HepG2 (cell line): ENCODE results near the gene DND1. TPM values are rescaled to one million over a fixed set of nuclear protein-coding genes. Genes with fewer than 3 reads are reported as not detected.

ENCODE experiments used
- ETV5 ChIP-seq: IDR thresholded peaks from 2 replicates; pipeline ENCODE4 v1.6.1; 2018; ENCODE audit warnings: missing biosample characterization, missing genetic modification reagents, inconsistent platforms, borderline replicate concordance
- HNRNPH1 ChIP-seq: fragments of 200-400 bp; formaldehyde crosslinking; optimal IDR thresholded peaks from 2 replicates; pipeline ENCODE3; 2017; ENCODE audit warnings: mild to moderate bottlenecking, low read depth, low read length
- HNRNPK ChIP-seq: fragments of 200-400 bp; formaldehyde crosslinking; IDR thresholded peaks from 2 replicates; pipeline ENCODE4 v1.6.1; 2018; ENCODE audit warnings: low read length, low read depth, moderate library complexity, mild to moderate bottlenecking; ENCODE audit not compliant: poor library complexity, severe bottlenecking
- JARID2 ChIP-seq: sonication (generic); formaldehyde crosslinking; IDR thresholded peaks from 2 replicates; pipeline ENCODE4 v1.8.1; 2023; ENCODE audit warnings: missing genetic modification reagents, inconsistent platforms; ENCODE audit not compliant: insufficient replicate concordance
- KDM5B ChIP-seq: sonication (generic); formaldehyde crosslinking; IDR thresholded peaks from 2 replicates; pipeline ENCODE4 v1.4.0; 2020; ENCODE audit warnings: missing genetic modification reagents, mild to moderate bottlenecking, borderline replicate concordance
- MAFK ChIP-seq, 2 experiments: IDR thresholded peaks in 1 of 2; conservative IDR thresholded peaks in 1 of 2; 2 replicates each; pipeline ENCODE4 v1.6.1; 2011; ENCODE audit warnings: improper control_type of control experiment in 2 of 2, low read length in 2 of 2
- MLXIP ChIP-seq: sonication (generic); formaldehyde crosslinking; IDR thresholded peaks from 2 replicates; pipeline ENCODE4 v1.9.0; 2021; ENCODE audit warnings: missing genetic modification reagents, borderline replicate concordance
- NFYC ChIP-seq: IDR thresholded peaks from 2 replicates; pipeline ENCODE4 v1.6.1; 2016; ENCODE audit warnings: missing genetic modification reagents, missing compliant biosample characterization
- PAX8 ChIP-seq: sonication (generic); formaldehyde crosslinking; IDR thresholded peaks from 2 replicates; pipeline ENCODE4 v1.8.0; 2022; ENCODE audit warnings: mild to moderate bottlenecking, missing genetic modification reagents, borderline replicate concordance
- PPARG ChIP-seq: conservative IDR thresholded peaks from 2 replicates; pipeline ENCODE4 v1.6.1; 2016; ENCODE audit warnings: missing biosample characterization, missing genetic modification reagents
- RNF2 ChIP-seq: fragments of 450-650 bp; conservative IDR thresholded peaks from 2 replicates; pipeline ENCODE4 v1.6.1; 2016; ENCODE audit warnings: low read depth
- TFDP2 ChIP-seq: sonication (generic); formaldehyde crosslinking; IDR thresholded peaks from 2 replicates; pipeline ENCODE4 v1.4.0; 2020; ENCODE audit warnings: missing genetic modification reagents
- ZFP62 ChIP-seq: sonication (generic); formaldehyde crosslinking; IDR thresholded peaks from 2 replicates; pipeline ENCODE4 v1.4.0; 2020; ENCODE audit warnings: missing genetic modification reagents
- ZNF230 ChIP-seq: sonication (generic); formaldehyde crosslinking; IDR thresholded peaks from 2 replicates; pipeline ENCODE4 v1.4.0; 2020; ENCODE audit warnings: mild to moderate bottlenecking, missing genetic modification reagents
- ZNF678 ChIP-seq: sonication (generic); formaldehyde crosslinking; IDR thresholded peaks from 2 replicates; pipeline ENCODE4 v1.4.0; 2020; ENCODE audit warnings: mild to moderate bottlenecking, missing genetic modification reagents
- polyA plus RNA-seq, 8 experiments: library from polyadenylated mRNA; depleted of rRNA in 3 of 8; stranded (reverse) in 7 of 8; unstranded in 1 of 8; fragments of >200 nt; fragmentation: Illumina TruSeq in 4 of 8; extraction: Trizol in 4 of 8; gene quantifications; 2 replicates each; pipeline versions ENCODE4 v1.2.1 to v1.2.3, GENCODE V29; 2011 to 2016; ENCODE audit warnings: low read depth in 4 of 8, missing spikeins in 1 of 8, mixed read lengths in 1 of 8; ENCODE audit not compliant: insufficient read depth in 1 of 8
- total RNA-seq, 5 experiments: library from RNA; depleted of rRNA; stranded (reverse); fragments of >200 nt; fragmentation: Illumina TruSeq; extraction: Trizol; gene quantifications; 2 replicates each; pipeline ENCODE4 v1.2.3, GENCODE V29; 2016; ENCODE audit warnings: low read depth in 1 of 5
- TF ChIP-seq, protein P1 (sequence below): sonication (generic); formaldehyde crosslinking; IDR thresholded peaks from 2 replicates; pipeline ENCODE4 v1.4.0; 2020; ENCODE audit warnings: missing genetic modification reagents
- TF ChIP-seq, protein P2 (sequence below): sonication (generic); formaldehyde crosslinking; IDR thresholded peaks from 2 replicates; pipeline ENCODE4 v1.4.0; 2020; ENCODE audit warnings: missing genetic modification reagents, mild to moderate bottlenecking, borderline replicate concordance
- TF ChIP-seq, protein P3 (sequence below): sonication (generic); formaldehyde crosslinking; IDR thresholded peaks from 2 replicates; pipeline ENCODE4 v1.8.0; 2022; ENCODE audit warnings: mild to moderate bottlenecking, missing genetic modification reagents, moderate library complexity

Gene DND1
- total and polyA plus RNA-seq, 2 of the 13 experiments (the other 11 are each of a cell fraction or from before 2014, with no cell fraction given) = 0.48 to 0.55 TPM

- no peak for TF ChIP-seq HNRNPH1
- no peak for TF ChIP-seq MAFK (conservative IDR thresholded peaks at IDR 0.05 in 1 of 2, IDR thresholded peaks at IDR 0.05 in 1 of 2; ENCODE audit: low read length in 2 of 2)
- peak; percentile 95 for TF ChIP-seq KDM5B
- TF ChIP-seq HNRNPK = no peak
- TF ChIP-seq, protein P1, sequence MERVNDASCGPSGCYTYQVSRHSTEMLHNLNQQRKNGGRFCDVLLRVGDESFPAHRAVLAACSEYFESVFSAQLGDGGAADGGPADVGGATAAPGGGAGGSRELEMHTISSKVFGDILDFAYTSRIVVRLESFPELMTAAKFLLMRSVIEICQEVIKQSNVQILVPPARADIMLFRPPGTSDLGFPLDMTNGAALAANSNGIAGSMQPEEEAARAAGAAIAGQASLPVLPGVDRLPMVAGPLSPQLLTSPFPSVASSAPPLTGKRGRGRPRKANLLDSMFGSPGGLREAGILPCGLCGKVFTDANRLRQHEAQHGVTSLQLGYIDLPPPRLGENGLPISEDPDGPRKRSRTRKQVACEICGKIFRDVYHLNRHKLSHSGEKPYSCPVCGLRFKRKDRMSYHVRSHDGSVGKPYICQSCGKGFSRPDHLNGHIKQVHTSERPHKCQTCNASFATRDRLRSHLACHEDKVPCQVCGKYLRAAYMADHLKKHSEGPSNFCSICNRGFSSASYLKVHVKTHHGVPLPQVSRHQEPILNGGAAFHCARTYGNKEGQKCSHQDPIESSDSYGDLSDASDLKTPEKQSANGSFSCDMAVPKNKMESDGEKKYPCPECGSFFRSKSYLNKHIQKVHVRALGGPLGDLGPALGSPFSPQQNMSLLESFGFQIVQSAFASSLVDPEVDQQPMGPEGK = peak; percentile 37; the same call in 1 of the 2 replicates
- no peak for TF ChIP-seq MLXIP (CRISPR knock-in tag)
- TF ChIP-seq ZNF230 = peak; percentile 98
- TF ChIP-seq PAX8 (CRISPR knock-in tag) = no peak
- TF ChIP-seq TFDP2 (CRISPR knock-in tag) = 0 out of 2 replicates have a peak, but pooled peaks have one; percentile 50
- peak; percentile 64; the same call in 1 of the 2 replicates for TF ChIP-seq RNF2
- TF ChIP-seq, protein P2, sequence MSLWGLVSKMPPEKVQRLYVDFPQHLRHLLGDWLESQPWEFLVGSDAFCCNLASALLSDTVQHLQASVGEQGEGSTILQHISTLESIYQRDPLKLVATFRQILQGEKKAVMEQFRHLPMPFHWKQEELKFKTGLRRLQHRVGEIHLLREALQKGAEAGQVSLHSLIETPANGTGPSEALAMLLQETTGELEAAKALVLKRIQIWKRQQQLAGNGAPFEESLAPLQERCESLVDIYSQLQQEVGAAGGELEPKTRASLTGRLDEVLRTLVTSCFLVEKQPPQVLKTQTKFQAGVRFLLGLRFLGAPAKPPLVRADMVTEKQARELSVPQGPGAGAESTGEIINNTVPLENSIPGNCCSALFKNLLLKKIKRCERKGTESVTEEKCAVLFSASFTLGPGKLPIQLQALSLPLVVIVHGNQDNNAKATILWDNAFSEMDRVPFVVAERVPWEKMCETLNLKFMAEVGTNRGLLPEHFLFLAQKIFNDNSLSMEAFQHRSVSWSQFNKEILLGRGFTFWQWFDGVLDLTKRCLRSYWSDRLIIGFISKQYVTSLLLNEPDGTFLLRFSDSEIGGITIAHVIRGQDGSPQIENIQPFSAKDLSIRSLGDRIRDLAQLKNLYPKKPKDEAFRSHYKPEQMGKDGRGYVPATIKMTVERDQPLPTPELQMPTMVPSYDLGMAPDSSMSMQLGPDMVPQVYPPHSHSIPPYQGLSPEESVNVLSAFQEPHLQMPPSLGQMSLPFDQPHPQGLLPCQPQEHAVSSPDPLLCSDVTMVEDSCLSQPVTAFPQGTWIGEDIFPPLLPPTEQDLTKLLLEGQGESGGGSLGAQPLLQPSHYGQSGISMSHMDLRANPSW (CRISPR knock-in tag) = peak; percentile 86
- TF ChIP-seq, protein P3, sequence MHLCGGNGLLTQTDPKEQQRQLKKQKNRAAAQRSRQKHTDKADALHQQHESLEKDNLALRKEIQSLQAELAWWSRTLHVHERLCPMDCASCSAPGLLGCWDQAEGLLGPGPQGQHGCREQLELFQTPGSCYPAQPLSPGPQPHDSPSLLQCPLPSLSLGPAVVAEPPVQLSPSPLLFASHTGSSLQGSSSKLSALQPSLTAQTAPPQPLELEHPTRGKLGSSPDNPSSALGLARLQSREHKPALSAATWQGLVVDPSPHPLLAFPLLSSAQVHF (CRISPR knock-in tag) = peak; percentile 89
- no peak for TF ChIP-seq PPARG (CRISPR knock-in tag)
- peak; percentile 96 for TF ChIP-seq ETV5 (CRISPR knock-in tag)
- TF ChIP-seq ZFP62 (CRISPR knock-in tag) = no peak
- TF ChIP-seq ZNF678 (CRISPR knock-in tag) = no peak
- no peak for TF ChIP-seq JARID2 (CRISPR knock-in tag)
- peak; percentile 31; the same call in 1 of the 2 replicates for TF ChIP-seq NFYC
Measured at GRCh38 chr5:140690941-140691924, 17.9 kb upstream of the DND1 start, which contains the start of the genes HARS1 and HARS2 (continued).
